LNCaP clone FGC (cell line): ENCODE measurements around the gene FLT3.
"Not testable (repeated sequence)": the region's sequence is repeated elsewhere in the genome, so short reads cannot be mapped to it uniquely, and the experiment has no call there.

Experiments
- DNase-seq: peaks from one replicate; pipeline ENCODE4 v3.0.0-alpha.2; 2011; ENCODE audit warnings: low read depth
- H3K4me3 ChIP-seq: 2 replicates; pipeline ENCODE4 v1.5.1; 2011; ENCODE audit warnings: mild to moderate bottlenecking, low read depth, low read length, control low read depth
- CTCF ChIP-seq: IDR thresholded peaks from 2 replicates; pipeline ENCODE4 v1.5.1; 2012; ENCODE audit warnings: mild to moderate bottlenecking; ENCODE audit not compliant: control insufficient read depth, insufficient read depth; ENCODE audit errors: extremely low read depth

Gene FLT3

GRCh38 chr13:28022848-28023518 is 77.4 kb downstream of the FLT3 start:
- no peak overlapping the region for H3K4me3 ChIP-seq
- TF ChIP-seq CTCF, result no peak
- no peak for DNase-seq

GRCh38 chr13:28014301-28014700 is 86.1 kb downstream of the FLT3 start:
- TF ChIP-seq CTCF, result no peak
- no peak for DNase-seq
- H3K4me3 ChIP-seq, result no peak overlapping the region

- no peak overlapping the region for H3K4me3 ChIP-seq
- TF ChIP-seq CTCF, result no peak
- DNase-seq, result no peak
Measured at GRCh38 chr13:28013482-28013881, 86.9 kb downstream of the FLT3 start.

GRCh38 chr13:28012896-28013295 is 87.5 kb downstream of the FLT3 start:
- TF ChIP-seq CTCF, result no peak
- H3K4me3 ChIP-seq, result no peak overlapping the region
- no peak for DNase-seq

GRCh38 chr13:28012383-28012782 is 88.0 kb downstream of the FLT3 start:
- no peak for DNase-seq
- H3K4me3 ChIP-seq, result no peak overlapping the region
- no peak for TF ChIP-seq CTCF

- DNase-seq, result no peak
- TF ChIP-seq CTCF, result no peak
- H3K4me3 ChIP-seq, result no peak overlapping the region
Measured at GRCh38 chr13:28010046-28010445, 90.3 kb downstream of the FLT3 start.

- not testable (repeated sequence) for DNase-seq, H3K4me3 ChIP-seq
Measured at GRCh38 chr13:28005016-28005415, 95.4 kb downstream of the FLT3 start.
